Measurements from ENCODE around the gene KRT35.

- TF ChIP-seq CTCF (IDR thresholded peaks at IDR 0.05; ENCODE audit: low read depth, low read length, poor library complexity, severe bottlenecking) (no peak), EZH2phosphoT487 (IDR thresholded peaks at IDR 0.05; ENCODE audit: borderline replicate concordance, low read length) (no peak)
Observed at GRCh38 chr17:41494524-41494923, 13.6 kb upstream of the KRT35 start.

All from DOHH2 (cell line).